A549 (cell line): ENCODE data around the gene PARD3B.

Experiments used
- FOSL2 ChIP-seq, 2 experiments: fragments of 450-650 bp in 1 of 2; fragments of >200 bp in 1 of 2; sonication (Bioruptor Twin) in 1 of 2; formaldehyde crosslinking; IDR thresholded peaks; 2 replicates each; pipeline versions ENCODE4 v1.5.0 to v1.6.1; 2016 to 2020; ENCODE audit warnings: mild to moderate bottlenecking in 1 of 2, moderate library complexity in 1 of 2
- HDAC2 ChIP-seq: fragments of 200-600 bp; sonication (generic); IDR thresholded peaks from 2 replicates; pipeline ENCODE4 v1.6.1; 2016
- SMC3 ChIP-seq: fragments of >200 bp; sonication (Bioruptor Twin); formaldehyde crosslinking; IDR thresholded peaks from 3 replicates; pipeline ENCODE4 v1.6.1; 2018; ENCODE audit warnings: inconsistent platforms

- no peak for TF ChIP-seq FOSL2 (IDR thresholded peaks at IDR 0.05)
- TF ChIP-seq FOSL2 (CRISPR knock-in tag; IDR thresholded peaks at IDR 0.05) = no peak
- no peak for TF ChIP-seq SMC3
- TF ChIP-seq HDAC2 = no peak
These were observed 866.3 kb downstream of the PARD3B start for GRCh38 chr2:205411558-205411957.
